ENCODE results near the gene TMEM266.

Gene TMEM266

DNA sequence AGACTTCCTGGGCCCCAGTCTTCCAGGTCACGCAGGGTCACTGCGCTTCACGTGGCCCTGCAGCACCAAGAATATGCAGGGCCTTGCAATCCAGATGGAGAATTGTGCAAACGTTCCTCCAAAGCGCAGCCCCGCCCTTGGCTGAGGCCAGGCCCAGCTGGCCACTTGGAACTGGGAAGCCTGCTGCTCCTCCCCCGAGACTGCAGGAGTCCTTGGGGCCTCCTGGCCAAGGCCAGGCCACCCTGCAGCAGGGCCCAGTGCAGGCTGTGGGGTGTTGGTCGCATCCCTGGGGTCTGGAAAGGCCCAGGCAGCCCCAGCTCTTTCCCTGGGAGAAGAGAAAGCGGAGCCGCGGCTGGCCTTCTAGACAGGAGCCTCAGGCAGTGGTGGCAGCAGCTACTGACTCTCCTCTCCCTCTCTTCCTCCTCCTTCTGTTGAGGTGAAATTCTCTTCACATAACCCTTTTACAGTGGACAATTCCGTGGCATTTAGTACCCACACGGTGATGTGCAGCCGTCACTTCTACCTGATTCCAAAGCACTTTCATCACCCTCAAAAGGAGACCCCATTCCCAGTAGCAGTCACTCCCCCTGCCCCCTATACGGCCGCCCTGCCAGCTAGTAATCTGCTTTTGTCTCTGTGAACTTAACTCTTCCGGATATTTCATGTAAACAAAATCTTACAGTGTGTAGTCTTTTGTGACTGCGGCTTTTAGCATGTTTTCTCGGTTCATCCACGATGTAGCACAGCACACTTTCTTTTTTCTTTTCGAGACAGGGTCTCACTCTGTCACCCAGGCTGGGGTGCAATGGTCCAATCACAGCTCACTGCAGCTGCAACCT is 103.9 kb downstream of the TMEM266 start:
- no peak for DNase-seq

DNA sequence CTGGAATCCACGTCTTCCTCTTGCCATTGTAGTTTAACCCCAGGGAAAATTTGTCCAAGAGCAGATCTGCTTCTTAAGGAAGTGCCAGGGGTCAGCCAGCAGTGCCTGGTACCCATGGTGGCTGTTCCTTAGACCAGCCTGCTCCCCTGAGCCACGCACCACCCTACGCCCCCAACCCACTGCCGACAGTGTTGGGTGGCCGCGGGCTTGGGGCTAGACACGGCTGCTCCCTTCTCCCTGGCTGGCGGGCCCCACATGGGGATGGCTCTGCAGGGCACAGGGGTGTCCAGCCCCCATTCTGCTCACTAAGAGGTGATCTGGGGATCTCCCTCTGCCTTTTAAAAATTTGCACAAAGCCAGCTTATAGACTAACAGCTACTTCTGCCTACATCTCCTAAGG is 104.8 kb downstream of the TMEM266 start:
- DNase-seq = no peak

DNA sequence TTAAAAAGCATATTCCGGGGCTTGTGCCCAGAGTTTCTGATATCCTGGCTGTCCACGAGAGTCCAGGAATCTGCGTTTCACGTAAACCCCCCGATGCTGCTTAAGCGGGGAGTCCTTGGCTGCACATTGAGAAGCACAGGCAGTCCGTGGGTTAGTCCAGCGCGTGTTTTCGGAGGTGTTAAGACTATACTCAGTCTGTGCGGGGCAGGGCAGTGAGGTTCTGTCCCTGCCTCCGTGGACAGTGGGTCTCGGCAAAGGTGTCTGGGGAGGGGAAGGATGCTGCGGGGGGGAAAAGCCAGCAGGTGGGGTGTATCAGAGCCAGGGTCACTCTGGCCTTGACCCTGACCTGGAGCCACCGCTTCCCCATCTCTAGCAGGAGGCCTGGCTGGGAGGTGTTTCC is 106.2 kb downstream of the TMEM266 start:
- no peak for DNase-seq

DNA sequence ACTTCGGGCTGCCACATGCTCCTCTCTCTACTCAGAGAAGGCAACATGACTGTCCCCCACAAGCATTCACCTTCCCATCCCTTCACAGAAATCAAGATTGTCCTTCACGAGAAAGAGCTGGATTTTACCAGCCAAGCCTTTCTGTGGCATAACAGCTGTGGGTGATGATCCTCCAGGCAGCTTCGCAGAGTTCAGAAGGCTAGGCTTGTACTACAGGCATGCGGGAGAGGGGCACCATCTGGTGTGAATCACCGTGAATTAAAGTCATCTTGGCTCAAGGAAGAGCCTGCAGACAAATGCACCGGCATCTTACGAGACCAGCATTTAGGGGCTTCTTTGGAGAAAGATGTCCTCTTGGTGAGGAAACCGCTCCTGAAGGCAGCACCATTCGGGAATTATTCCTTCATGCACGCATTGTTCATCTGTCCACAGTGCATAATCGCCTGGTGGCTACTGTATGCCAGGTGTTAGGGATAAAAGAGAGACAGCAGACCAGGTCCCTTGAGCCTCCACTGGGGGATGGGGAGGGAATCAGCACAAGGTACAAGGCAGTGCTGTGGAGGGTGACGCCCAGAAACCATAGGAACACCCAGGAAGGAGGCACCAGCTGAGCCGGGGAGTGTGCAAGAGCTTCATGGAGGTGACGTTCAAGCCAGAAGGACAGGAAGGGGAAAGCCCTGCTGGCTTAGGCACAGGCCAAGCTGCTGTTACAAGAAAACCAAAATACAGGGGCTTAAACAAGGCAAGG is 108.6 kb downstream of the TMEM266 start:
- DNase-seq = no peak

DNA sequence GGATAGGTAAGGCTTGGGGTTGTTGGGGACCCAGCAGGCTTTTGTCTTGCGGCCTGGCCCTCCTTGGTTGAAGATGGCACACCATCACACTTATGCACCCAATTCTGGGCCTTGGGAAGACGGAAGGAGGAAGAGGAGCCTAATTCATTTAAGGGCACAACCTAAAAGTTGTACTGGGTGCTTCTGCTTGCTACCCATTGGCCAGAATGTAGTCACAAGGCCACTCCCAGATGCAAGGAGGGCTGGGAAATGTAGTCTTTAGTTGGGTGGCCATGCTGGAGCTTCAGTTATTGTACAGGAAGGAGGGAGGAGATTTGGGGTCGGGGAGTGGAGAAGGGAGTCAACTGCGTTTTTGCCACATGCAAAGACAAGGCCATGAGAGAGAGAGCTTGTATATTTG is 109.2 kb downstream of the TMEM266 start:
- DNase-seq = no peak

DNA sequence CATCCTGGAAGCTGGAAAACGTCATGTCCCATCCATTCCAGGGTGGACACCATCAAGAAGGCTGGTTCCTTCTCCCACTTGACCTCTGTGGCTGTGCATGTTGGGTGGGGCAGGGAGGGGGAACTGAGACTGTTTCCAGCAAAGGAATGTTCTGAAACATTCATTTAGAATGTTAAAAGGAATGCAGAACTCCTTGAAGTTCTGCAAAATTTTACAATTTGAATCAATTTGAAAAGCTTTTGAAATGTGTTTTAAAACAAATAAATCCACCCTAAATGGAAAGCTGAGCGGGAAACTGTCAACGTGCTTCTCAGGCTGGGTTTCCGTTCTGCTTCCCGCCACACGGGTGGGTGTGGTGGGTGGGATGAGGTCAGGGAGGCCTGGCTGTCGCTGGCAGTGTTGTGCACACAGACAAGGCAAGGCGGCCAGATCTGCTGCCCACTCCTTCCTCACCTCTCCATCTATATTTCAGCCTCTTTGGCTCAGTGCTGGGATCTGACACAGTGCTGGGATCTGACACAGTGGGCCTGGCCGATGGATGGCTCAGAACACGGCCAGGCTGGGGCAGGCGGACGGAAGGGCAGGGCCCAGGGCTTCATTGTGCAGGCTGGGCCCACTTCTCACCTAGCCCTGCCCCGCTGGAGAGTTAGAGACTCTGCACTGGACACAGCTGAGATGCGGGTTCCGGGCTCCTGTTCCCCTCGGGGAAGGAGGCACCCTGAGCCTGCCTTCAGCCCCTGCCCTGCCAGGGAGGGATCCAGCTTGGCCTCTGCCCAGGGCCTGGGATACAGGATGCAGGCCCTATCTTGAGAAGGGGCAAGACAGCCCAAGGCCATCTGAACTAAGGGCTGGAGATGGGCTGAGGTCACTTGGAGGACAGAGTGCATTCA is 110.4 kb downstream of the TMEM266 start:
- no peak for DNase-seq

DNA sequence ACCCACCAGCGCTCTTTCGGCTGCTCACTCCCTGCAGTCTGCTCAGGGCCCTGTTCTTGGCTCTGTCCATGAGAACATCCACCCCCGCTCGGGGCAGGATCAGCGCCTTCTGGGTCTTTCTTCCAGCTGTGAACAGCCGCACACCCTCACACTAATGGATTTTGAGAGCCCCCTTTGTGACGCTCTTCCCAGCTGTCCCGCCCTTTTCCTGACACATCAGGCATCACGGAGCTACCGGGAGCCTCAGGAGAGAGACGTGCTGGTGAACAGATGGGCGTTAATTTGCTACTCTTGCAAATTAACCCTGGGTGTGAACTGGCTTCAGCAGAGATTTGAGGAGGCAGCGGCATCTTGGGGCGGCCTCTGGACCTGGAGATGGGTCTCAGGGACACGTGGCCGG is 113.0 kb downstream of the TMEM266 start:
- DNase-seq = no peak

DNA sequence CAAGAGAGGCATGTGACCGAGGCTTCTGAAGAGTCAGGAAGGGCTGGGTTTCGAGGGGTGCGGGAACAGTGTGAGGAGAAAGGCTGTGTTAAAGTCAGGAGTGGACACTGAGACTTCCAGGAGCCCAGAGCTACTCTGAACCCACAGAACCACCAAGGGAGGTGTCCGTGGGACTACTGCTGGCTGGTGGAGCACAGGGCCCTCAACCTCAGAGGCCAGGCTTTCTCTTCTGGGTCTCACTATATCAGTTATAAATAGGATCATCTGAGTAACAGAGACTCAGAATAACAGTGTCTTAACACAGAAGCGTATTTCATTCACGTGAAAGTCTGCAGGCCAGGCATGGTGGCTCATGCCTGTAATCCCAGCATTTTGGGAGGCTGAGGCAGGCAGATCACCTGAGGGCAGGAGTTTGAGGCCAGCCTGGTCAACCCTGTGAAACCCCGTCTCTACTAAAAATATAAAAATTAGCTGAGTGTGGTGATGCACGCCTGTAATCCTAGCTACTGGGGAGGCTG is 113.6 kb downstream of the TMEM266 start:
- no peak for DNase-seq

DNA sequence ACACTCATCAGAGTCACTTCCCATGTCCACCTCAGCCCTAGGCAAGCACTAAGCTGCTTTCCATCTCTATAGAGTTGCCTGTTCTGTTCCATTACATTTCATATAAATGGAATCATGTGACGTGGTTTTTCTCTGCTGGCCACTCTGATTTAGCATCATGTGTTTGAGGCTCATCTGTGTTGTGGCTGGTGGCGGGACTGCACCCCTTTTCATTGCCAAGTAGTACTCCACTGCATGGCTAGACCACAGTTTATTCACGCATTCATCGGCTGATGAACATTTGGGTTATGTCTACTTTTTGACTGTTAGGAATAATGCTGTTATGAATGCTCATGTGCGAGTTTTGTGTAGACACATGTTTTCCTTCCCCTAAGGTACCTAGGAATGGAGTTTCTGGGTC is 114.9 kb downstream of the TMEM266 start:
- no peak for DNase-seq

DNA sequence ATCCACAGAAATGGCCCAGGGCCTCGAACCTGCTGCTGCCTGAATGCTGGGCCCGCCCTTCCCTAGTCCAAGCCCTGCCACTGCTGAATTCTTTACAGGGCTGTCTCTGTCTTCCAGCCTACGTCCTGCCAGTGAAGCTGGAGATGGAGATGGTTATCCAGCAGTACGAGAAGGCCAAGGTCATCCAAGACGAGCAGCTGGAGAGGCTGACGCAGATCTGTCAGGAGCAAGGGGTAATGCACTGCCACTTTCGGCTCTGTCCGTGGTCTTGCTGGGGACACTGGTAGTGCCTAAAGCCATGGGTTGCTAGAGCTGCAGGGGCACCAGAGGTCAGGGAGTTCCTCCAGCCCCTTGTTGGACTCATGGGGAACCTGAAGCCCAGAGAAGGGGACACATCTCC is 115.7 kb downstream of the TMEM266 start:
- no peak for DNase-seq

DNA sequence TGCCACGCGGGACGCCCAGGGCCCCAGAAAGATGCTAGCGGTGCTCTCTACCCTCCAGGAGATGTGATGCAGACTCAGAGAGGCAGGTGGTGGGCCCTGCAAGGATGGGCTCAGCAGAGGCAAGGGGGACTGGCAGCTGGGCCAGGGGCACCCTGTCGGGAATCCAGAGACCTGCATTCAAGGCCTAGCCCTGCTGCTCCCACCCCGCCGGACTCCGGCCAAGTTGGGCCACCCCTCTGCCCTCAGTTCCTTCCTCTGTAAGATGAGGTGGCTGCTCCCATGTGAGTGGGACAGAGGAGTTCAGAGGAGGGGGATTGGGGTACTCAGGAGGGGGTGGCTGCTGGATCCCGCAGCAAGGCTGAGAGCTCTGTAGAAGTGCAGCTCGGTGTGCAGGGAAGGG is 116.3 kb downstream of the TMEM266 start:
- no peak for DNase-seq

DNA sequence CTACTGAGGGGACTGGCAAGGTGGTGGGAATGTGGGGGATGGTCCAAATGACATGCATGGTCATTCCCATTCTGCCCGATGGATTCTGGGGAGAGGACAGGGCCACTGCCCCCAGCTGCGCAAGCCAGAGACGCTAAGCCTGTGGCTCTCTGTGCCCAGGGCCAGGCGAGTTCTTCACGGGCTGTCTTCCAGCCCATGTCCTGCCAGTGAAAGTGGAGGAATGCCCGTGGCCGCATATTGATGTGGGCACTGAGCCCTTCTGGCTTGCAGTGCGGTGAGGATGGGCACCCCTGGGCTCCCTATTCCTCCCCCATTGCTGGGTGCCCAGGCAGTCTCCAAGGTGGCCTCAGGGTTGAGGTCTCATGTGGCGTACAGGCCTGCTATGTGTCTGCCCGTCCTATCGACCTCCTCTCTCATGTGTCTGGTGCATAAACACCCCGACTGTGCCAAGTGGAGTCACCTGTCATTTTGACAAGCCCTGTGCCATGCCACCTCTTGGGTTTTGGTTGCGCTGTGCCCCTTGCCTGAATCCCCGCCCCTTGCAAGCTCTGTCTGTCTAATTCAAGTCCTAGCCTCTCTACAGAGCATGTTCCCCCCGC is 116.8 kb downstream of the TMEM266 start:
- no peak for DNase-seq

DNA sequence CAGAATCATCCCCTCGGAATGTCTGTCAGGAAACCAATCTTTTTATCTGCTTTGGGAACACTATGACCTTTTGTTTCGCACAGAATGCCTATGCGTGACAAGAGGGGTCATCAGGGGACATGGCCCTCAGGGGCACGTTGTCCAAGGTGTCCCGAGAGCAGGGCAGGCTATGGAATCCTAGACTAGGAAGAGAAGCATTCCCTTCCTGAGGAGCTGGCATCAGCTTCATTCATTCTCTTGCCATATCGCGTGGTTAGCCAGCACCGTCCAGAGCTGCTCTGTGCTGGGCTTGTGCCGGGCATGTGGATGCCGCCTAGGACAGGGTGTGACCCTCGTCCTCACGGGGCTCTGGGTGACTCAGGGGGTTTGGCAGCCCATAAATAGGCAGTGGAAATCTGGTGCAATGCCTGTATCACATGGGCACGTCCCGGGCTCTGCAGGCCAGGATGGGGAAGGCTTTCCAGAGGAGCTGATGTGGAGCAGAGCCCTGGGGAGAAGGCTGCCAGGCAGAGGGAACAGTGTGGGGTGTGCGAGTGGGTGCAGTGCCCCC is 117.8 kb downstream of the TMEM266 start:
- DNase-seq = no peak

DNA sequence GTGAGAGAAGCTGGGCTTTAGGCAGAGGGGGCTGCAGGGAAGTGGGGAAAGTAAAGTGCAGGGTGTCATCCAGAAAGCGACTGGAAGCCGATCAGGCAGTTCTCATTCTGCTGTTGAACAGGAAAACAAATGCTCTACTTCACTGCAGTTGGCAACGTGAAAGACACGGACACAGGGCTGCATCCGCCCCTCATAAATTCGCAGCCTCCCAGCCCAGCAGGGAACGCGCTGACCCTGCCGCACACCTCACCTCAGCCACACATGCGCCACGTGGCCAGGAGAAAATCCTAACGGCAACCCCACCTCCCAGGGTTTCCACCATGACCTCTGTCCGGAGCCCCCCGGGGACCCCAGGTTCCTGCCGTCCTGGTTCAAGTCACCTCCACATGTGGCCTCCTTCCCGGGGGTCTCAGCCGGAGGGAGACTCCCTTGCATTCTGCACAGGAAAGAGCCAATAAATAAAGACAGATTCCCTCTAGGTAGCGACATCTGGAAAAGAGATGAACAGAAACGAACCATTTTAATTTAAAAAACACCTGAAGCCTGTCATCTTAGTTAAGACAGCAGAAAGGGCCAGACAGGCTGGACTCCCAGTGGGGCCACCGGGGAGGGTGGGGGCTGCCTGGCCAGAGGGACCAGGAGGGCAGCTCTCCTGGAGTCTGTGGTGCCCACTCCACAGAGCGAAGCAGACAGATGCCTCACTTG is 118.7 kb downstream of the TMEM266 start:
- DNase-seq = no peak

DNA sequence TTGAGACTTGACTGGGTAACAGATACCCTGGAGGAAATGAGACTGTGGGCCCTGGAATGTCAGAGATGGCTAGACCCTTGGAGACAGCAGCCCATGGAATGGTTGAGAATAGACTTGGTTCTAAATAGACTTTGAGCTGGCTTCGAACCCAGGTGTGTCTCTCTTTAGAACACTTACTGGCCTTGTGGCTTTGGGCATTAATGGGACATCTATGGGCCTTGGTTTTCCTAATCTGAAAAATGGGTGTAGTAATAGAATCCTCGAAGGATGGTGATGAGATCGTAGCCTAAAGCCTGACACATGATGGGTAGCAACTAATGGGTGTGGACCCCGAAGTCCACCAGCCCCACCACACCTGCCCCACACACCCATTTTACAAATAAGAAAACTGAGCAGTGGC is 119.2 kb downstream of the TMEM266 start:
- DNase-seq = no peak

DNA sequence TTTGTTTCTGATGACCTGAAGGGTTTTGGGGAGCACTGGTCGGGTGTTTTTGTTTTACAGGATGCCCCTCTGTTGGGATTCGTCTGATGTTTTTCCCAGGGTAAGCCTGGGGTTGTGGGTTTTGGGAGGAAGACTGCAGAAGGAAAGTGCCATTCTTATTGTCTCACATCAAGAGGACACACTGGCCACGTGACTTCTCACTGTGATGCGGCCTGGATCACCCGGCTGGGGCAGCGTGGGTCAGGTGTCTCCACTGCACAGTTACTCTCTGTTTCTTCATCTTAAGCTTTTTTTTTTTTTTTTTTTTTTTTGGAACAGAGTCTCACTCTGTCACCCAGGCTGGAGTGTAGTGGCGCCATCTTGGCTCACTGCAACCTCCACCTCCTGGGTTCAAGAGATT is 120.5 kb downstream of the TMEM266 start:
- no peak for DNase-seq

DNA sequence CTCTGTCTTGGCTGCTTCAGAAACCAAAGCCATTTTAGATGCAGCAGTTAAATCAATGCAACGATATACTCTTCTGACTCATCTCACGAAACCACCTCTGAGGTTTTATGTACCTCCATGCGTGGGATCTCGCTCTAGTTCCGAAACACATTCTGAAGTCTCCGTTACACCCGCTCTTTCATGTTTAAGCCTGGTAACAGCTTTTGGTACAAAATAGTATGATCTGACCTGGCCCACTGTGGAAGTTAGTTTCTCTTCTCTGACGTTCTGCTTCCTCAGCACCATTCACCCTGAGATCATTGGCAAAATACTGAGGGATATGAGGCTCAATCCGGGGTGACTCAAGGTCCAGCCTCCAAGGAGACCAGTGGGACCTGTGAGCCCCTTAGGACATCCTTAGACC is 121.9 kb downstream of the TMEM266 start:
- no peak for DNase-seq

DNA sequence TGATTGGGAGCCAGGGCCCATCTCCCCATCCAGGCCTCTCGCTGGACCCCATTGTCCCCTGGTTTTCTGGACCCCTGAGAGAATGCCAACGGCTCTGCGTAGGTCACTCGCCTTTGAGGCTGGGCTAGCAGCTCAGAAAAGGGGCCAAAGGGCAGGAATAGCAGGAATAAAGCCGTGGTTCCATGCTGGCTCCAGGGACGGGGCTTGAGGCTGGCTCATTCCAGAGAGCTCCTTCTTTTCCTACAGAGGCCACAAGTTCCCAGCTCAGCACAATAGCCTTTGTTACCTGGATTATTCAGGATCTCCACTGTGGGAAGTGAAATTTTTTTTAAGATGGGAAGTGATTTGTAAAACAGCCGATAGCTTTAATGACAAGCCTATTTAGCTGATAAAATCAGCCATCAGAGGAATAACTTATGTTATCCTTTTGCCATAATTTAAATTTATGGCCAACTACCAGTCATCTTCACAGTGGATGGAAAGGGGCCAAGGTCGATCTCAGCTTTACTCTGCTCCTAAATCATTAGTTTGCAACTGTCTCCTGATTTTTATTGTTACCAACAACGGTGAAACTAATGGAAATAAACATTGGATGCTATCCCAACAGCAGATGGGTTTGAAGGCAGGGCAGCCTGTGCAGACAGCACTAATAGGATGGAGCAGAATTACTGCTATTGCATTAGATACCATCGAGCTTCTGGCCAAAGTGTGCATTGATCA is 124.3 kb downstream of the TMEM266 start:
- DNase-seq = no peak

DNA sequence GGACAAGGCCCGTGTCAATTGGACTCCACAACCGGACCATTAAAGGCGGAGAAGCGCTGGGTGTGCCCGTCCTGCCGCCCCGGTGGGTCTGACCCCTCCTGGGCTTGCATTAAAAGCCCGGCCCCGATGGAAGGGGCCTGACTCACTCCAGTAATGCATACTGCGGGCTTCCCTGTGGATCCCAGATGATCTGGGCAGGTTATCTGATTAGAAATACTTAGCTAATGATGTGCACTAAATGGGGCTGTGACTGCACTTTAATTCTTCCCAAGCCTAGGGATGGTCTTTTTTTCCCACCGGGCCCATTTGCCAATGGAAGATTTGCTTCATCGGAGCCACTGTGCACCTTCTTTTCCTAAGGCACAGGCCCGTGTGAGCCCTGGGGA is 124.9 kb downstream of the TMEM266 start:
- no peak for DNase-seq

DNA sequence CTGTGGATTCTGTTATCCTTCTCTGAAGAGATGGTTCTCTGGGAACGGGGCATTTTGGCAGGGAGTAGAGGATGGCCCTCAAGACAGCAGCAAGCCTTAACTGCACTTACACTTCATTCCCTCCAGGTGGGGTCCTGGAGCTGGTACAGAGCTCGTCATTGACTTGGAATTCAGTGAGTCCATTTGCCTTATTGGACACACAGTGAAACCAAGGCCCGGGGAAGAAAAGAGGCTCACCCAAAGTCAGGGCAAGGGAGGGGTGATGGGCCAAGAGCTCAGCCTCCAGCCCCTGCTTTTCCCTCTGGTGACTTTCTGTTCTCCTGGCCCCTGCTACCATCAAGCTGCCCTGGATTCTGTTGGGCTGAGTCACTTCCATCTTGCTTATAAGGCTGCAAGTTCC is 125.9 kb downstream of the TMEM266 start:
- DNase-seq = peak; percentile 3

DNA sequence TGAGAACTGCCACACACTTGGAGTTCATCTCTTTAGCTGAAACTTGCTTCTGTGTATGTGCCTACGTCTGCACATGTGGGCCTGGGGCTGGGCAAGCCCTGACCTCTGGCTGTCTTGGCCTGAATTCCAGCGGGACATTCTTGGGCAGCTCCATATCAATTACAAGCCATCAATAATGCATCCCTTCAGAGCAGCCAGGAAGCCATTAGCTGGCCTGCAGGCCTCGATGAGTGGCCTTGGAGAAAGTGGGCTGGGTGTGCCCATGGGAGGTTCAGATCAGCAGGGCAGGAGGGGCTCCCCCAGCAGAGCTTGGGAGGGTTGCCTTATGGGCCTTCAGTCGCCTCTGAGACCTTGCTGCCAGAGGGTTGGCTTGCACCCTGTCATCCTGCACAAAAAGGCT is 127.4 kb downstream of the TMEM266 start:
- DNase-seq = no peak

All from NCI-H510A treated with DMSO at 0.1 percent for 48 hours (cell line).